HUES64 (cell line): ENCODE data around the gene CST7.
"Not testable (repeated sequence)": the region's sequence is repeated elsewhere in the genome, so short reads cannot be mapped to it uniquely, and the experiment has no call there.

Source experiments
- H3K27ac ChIP-seq: 2 replicates; pipeline ENCODE4 v1.7.0; 2013; ENCODE audit warnings: low read depth, low read length, inconsistent platforms
- H3K27me3 ChIP-seq: 2 replicates; pipeline ENCODE4 v1.6.1; 2013; ENCODE audit warnings: mild to moderate bottlenecking, low read length; ENCODE audit not compliant: insufficient read depth
- H3K36me3 ChIP-seq: 2 replicates; pipeline ENCODE4 v1.6.1; 2013; ENCODE audit warnings: mild to moderate bottlenecking, low read length; ENCODE audit not compliant: insufficient read depth
- H3K4me1 ChIP-seq: 2 replicates; pipeline ENCODE4 v1.6.1; 2013; ENCODE audit warnings: mild to moderate bottlenecking, low read length, moderate library complexity; ENCODE audit not compliant: insufficient read depth
- H3K4me3 ChIP-seq: 2 replicates; pipeline ENCODE4 v1.5.1; 2013; ENCODE audit warnings: mild to moderate bottlenecking, low read length, moderate library complexity
- H3K9ac ChIP-seq: 2 replicates; pipeline ENCODE4 v1.6.1; 2013; ENCODE audit warnings: mild to moderate bottlenecking, low read depth, low read length
- H3K9me3 ChIP-seq: 2 replicates; pipeline ENCODE4 v1.6.1; 2013; ENCODE audit warnings: low read depth, low read length; ENCODE audit not compliant: insufficient read depth
- WGBS: fragments of 150-250, 120-280 bp; methylation state at CpG from one replicate; pipeline ENCODE4 v1.1.7; 2013; ENCODE audit warnings: missing lambda C conversion rate; 5-methylcytosine and 5-hydroxymethylcytosine counted together

The CST7 gene

GRCh38 chr20:24930724-24931688, 18.1 kb upstream of the CST7 start:
- H3K9ac ChIP-seq, H3K4me3 ChIP-seq, H3K27me3 ChIP-seq, H3K36me3 ChIP-seq, H3K9me3 ChIP-seq, H3K27ac ChIP-seq: not testable (repeated sequence)
- H3K4me1 ChIP-seq = peaks cover 12% of the 10 kb centered on the region
- WGBS = 74% methylated on average over 15 of the region's 15 CpGs

GRCh38 chr20:24931893-24932292, 17.2 kb upstream of the CST7 start:
- not testable (repeated sequence) for H3K9ac ChIP-seq, H3K36me3 ChIP-seq, H3K9me3 ChIP-seq, H3K27ac ChIP-seq, H3K27me3 ChIP-seq, H3K4me3 ChIP-seq
- 94% methylated on average over 1 of the region's 1 CpG for WGBS
- H3K4me1 ChIP-seq = peaks cover 12% of the 10 kb centered on the region

GRCh38 chr20:24933266-24933908, 15.7 kb upstream of the CST7 start:
- H3K4me1 ChIP-seq = peaks cover 12% of the 10 kb centered on the region
- no peak overlapping the region for H3K4me3 ChIP-seq
- no peak overlapping the region for H3K27ac ChIP-seq
- WGBS = 82% methylated on average over 7 of the region's 7 CpGs
- no peaks in the 10 kb centered on the region for H3K9me3 ChIP-seq
- H3K9ac ChIP-seq = no peak overlapping the region
- no peaks in the 10 kb centered on the region for H3K36me3 ChIP-seq
- no peaks in the 10 kb centered on the region for H3K27me3 ChIP-seq

GRCh38 chr20:24934101-24934661, 14.9 kb upstream of the CST7 start:
- H3K4me1 ChIP-seq = peaks cover 12% of the 10 kb centered on the region
- no peak overlapping the region for H3K4me3 ChIP-seq
- H3K27me3 ChIP-seq = no peaks in the 10 kb centered on the region
- no peaks in the 10 kb centered on the region for H3K36me3 ChIP-seq
- H3K9me3 ChIP-seq = no peaks in the 10 kb centered on the region
- H3K27ac ChIP-seq = no peak overlapping the region
- no peak overlapping the region for H3K9ac ChIP-seq
- WGBS = 86% methylated on average over 9 of the region's 9 CpGs

- Histone ChIP-seq H3K27me3 (no peaks in the 10 kb centered on the region), H3K4me1 (peaks cover 11% of the 10 kb centered on the region), H3K4me3 (no peak overlapping the region), H3K9ac (no peak overlapping the region), H3K27ac (no peak overlapping the region), H3K9me3 (no peaks in the 10 kb centered on the region), H3K36me3 (no peaks in the 10 kb centered on the region)
- WGBS = 78% methylated on average over 3 of the region's 3 CpGs
Observed at GRCh38 chr20:24934716-24935115, 14.4 kb upstream of the CST7 start.

- Histone ChIP-seq H3K9me3 (no peaks in the 10 kb centered on the region), H3K27ac (no peak overlapping the region), H3K27me3 (no peaks in the 10 kb centered on the region), H3K4me3 (no peak overlapping the region), H3K4me1 (peaks cover 8% of the 10 kb centered on the region), H3K9ac (no peak overlapping the region), H3K36me3 (no peaks in the 10 kb centered on the region)
- WGBS = 97% methylated on average over 2 of the region's 3 CpGs
Observed at GRCh38 chr20:24935140-24935539, 13.9 kb upstream of the CST7 start.

GRCh38 chr20:24935766-24936525, 13.1 kb upstream of the CST7 start:
- peaks cover under 1% of the 10 kb centered on the region; the same call in 1 of the 2 replicates for H3K4me1 ChIP-seq
- H3K27me3 ChIP-seq = no peaks in the 10 kb centered on the region
- 0 out of 2 replicates have a peak, but pooled peaks cover 4% of the 10 kb centered on the region for H3K9me3 ChIP-seq
- H3K9ac ChIP-seq = no peak overlapping the region
- H3K27ac ChIP-seq = no peak overlapping the region
- no peak overlapping the region for H3K4me3 ChIP-seq
- no peaks in the 10 kb centered on the region for H3K36me3 ChIP-seq
- WGBS = 78% methylated on average over 4 of the region's 4 CpGs

GRCh38 chr20:24936526-24937407, 12.3 kb upstream of the CST7 start:
- H3K4me1 ChIP-seq = no peaks in the 10 kb centered on the region
- H3K36me3 ChIP-seq = no peaks in the 10 kb centered on the region
- H3K4me3 ChIP-seq = no peak overlapping the region
- no peak overlapping the region for H3K9ac ChIP-seq
- H3K9me3 ChIP-seq = peaks cover 10% of the 10 kb centered on the region; the same call in 1 of the 2 replicates
- WGBS = 84% methylated on average over 7 of the region's 7 CpGs
- no peak overlapping the region for H3K27ac ChIP-seq
- H3K27me3 ChIP-seq = no peaks in the 10 kb centered on the region

GRCh38 chr20:24937579-24937978, 11.5 kb upstream of the CST7 start:
- Histone ChIP-seq H3K4me3 (no peak overlapping the region), H3K9ac (no peak overlapping the region), H3K9me3 (peaks cover 16% of the 10 kb centered on the region), H3K4me1 (no peaks in the 10 kb centered on the region), H3K27ac (no peak overlapping the region), H3K36me3 (no peaks in the 10 kb centered on the region), H3K27me3 (no peaks in the 10 kb centered on the region)
- WGBS = 88% methylated on average over 1 of the region's 1 CpG

GRCh38 chr20:24938498-24938897, 10.6 kb upstream of the CST7 start:
- Histone ChIP-seq H3K4me1 (no peaks in the 10 kb centered on the region), H3K27me3 (no peaks in the 10 kb centered on the region), H3K9ac (no peak overlapping the region), H3K9me3 (peaks cover 16% of the 10 kb centered on the region), H3K4me3 (no peak overlapping the region), H3K36me3 (no peaks in the 10 kb centered on the region), H3K27ac (no peak overlapping the region)
- WGBS = 92% methylated on average over 5 of the region's 5 CpGs
